ENCODE data around the gene GRID2. TPM values are rescaled to one million over a fixed set of nuclear protein-coding genes. Genes with fewer than 3 reads are reported as not detected.

Gene GRID2
- total RNA-seq, 6 experiments from 2014 or later = not detected

- H3K36me3 ChIP-seq = no peaks in the 10 kb centered on the region
- ATAC-seq = no peak
Measured at GRCh38 chr4:92962831-92963230, 659.1 kb downstream of the GRID2 start.

DNA sequence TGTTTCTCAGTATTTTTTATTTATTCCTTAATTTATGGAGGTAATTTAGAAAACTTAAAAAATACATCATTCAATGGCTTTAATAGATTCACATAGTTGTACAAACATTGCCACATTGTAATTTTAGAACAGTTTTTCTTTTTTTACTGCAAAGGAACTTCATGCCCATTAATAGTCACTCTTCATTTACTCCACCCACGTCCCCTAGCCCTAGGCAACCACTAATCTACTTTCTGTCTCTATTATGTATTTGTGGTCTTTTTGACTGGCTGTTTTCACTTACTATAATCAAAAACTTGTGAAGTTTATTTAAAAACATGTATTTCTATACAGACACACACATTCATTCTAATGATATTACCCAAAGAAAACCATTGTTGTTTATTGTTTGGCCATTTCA, 664.8 kb downstream of the GRID2 start:
- Histone ChIP-seq H3K4me1 (peaks cover 0 to 14% (median 0%) of the 10 kb centered on the region in 4 donors), H3K27me3 (no peaks in the 10 kb centered on the region), H3K27ac (no peak overlapping the region), H3K9me3 (no peaks in the 10 kb centered on the region), H3K36me3 (no peaks in the 10 kb centered on the region), H3K4me3 (no peak overlapping the region)
- ATAC-seq (no peak), DNase-seq (no peak)
- TF ChIP-seq POLR2A (IDR thresholded peaks at IDR 0.05) = no peak
- TF ChIP-seq, protein P1, sequence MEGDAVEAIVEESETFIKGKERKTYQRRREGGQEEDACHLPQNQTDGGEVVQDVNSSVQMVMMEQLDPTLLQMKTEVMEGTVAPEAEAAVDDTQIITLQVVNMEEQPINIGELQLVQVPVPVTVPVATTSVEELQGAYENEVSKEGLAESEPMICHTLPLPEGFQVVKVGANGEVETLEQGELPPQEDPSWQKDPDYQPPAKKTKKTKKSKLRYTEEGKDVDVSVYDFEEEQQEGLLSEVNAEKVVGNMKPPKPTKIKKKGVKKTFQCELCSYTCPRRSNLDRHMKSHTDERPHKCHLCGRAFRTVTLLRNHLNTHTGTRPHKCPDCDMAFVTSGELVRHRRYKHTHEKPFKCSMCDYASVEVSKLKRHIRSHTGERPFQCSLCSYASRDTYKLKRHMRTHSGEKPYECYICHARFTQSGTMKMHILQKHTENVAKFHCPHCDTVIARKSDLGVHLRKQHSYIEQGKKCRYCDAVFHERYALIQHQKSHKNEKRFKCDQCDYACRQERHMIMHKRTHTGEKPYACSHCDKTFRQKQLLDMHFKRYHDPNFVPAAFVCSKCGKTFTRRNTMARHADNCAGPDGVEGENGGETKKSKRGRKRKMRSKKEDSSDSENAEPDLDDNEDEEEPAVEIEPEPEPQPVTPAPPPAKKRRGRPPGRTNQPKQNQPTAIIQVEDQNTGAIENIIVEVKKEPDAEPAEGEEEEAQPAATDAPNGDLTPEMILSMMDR (IDR thresholded peaks at IDR 0.05) = no peak
- WGBS (ENCODE audit: insufficient coverage, low coverage, low lambda C conversion rate, missing lambda C conversion rate) = 64% methylated on average over 1 of the region's 1 CpG
- intact Hi-C loops (cut with DNase I) = no loop called here

More at GRCh38 chr4:92962831-92963230, 659.1 kb downstream of the GRID2 start:
- Histone ChIP-seq H3K4me3 (no peak overlapping the region), H3K27me3 (no peaks in the 10 kb centered on the region), H3K27ac (no peak overlapping the region), H3K9me3 (no peaks in the 10 kb centered on the region), H3K4me1 (no peaks in the 10 kb centered on the region)
- intact Hi-C loops (cut with DNase I) = no loop called here
- DNase-seq = no peak
- TF ChIP-seq, protein P1 (IDR thresholded peaks at IDR 0.05) = no peak
- 74% methylated on average over 2 of the region's 2 CpGs for WGBS (ENCODE audit: insufficient coverage, low coverage, low lambda C conversion rate, missing lambda C conversion rate)

DNA sequence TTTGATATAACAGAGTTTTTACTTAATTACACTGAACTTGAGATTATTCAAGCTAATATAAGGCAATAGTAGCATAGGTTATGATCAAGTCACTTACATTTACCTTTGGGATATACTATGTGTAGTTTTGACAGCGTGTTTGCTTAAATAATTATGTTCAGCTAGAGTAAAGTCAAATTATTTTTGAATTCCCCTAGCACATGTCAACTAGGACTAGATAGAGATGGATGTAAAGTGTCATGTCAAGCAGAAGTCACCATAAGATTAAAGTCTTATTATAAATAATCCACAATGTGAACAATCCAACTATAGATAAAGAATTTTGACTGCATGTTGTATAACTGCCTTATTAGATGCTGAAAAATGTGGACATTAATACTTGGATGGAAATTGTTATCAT, 665.2 kb downstream of the GRID2 start:
- WGBS (ENCODE audit: insufficient coverage, low coverage, low lambda C conversion rate, missing lambda C conversion rate) = 87% methylated on average over 1 of the region's 1 CpG
- H3K27me3 ChIP-seq = no peaks in the 10 kb centered on the region
- ATAC-seq = no peak

GRCh38 chr4:92969650-92970379, 666.0 kb downstream of the GRID2 start:
- Histone ChIP-seq H3K27me3 (no peaks in the 10 kb centered on the region), H3K9me3 (no peaks in the 10 kb centered on the region), H3K27ac (peak overlapping the region in 1 of 3 donors; percentile 42), H3K4me3 (no peak overlapping the region), H3K36me3 (no peaks in the 10 kb centered on the region), H3K4me1 (peaks cover 0 to 14% (median 0%) of the 10 kb centered on the region in 4 donors)
- peak; percentile 93 to 100 (median 98) for ATAC-seq
- intact Hi-C loops (cut with DNase I) = no loop called here
- no peak for TF ChIP-seq POLR2A (IDR thresholded peaks at IDR 0.05)
- TF ChIP-seq, protein P1 (IDR thresholded peaks at IDR 0.05) = no peak
- no peak for DNase-seq
- WGBS (ENCODE audit: insufficient coverage, low coverage, low lambda C conversion rate, missing lambda C conversion rate) = 25% methylated on average over 4 of the region's 4 CpGs

More for the DNA sequence above, 665.2 kb downstream of the GRID2 start:
- TF ChIP-seq POLR2A (IDR thresholded peaks at IDR 0.05) = no peak
- TF ChIP-seq, protein P1 (IDR thresholded peaks at IDR 0.05) = no peak
- H3K4me1 ChIP-seq = peaks cover 0 to 14% (median 0%) of the 10 kb centered on the region in 4 donors
- no peak overlapping the region for H3K4me3 ChIP-seq
- no peak for DNase-seq
- no peaks in the 10 kb centered on the region for H3K36me3 ChIP-seq
- no peak overlapping the region for H3K27ac ChIP-seq
- no peaks in the 10 kb centered on the region for H3K9me3 ChIP-seq
- intact Hi-C loops (cut with DNase I) = no loop called here
